Muscle of leg (tissue), 16 donors: Measurements from ENCODE around the gene TICAM2. TPM values are rescaled to one million over a fixed set of nuclear protein-coding genes. Genes with fewer than 3 reads are reported as not detected.
"Not testable (repeated sequence)": the region's sequence is repeated elsewhere in the genome, so short reads cannot be mapped to it uniquely, and the experiment has no call there.

Experiments
- DNase-seq: peaks from one replicate; pipeline ENCODE4 v3.0.0; 2013
- H3K27ac ChIP-seq: one replicate; pipeline ENCODE4 v1.5.1; 2013; ENCODE audit warnings: mild to moderate bottlenecking, low read length, control low read depth
- H3K27me3 ChIP-seq: one replicate; pipeline ENCODE4 v1.6.1; 2013; ENCODE audit warnings: low read length; ENCODE audit not compliant: control insufficient read depth, insufficient read depth
- H3K36me3 ChIP-seq: one replicate; pipeline ENCODE4 v1.6.1; 2013; ENCODE audit warnings: low read length; ENCODE audit not compliant: control insufficient read depth, insufficient read depth
- H3K4me1 ChIP-seq: one replicate; pipeline ENCODE4 v1.6.1; 2013; ENCODE audit warnings: low read length; ENCODE audit not compliant: control insufficient read depth, insufficient read depth
- H3K4me3 ChIP-seq: one replicate; pipeline ENCODE4 v1.5.1; 2013; ENCODE audit warnings: low read length, control low read depth
- H3K9me3 ChIP-seq: replicated peaks from 2 replicates; pipeline ENCODE4 v1.6.1; 2013; ENCODE audit warnings: low read depth, low read length; ENCODE audit not compliant: control insufficient read depth
- WGBS: methylation state at CpG from one replicate; pipeline ENCODE4 v1.1.5; 2013; ENCODE audit warnings: missing lambda C conversion rate; ENCODE audit not compliant: insufficient coverage; 5-methylcytosine and 5-hydroxymethylcytosine counted together
- long read RNA-seq, 11 donors: transcript quantifications; one replicate each; lab custom pipeline, GENCODE V29; 2026
- polyA plus RNA-seq, 8 donors: library from polyadenylated mRNA; unstranded; fragments of 120-200 nt; gene quantifications; one replicate each; pipeline versions ENCODE4 v1.2.1 to v1.2.3, GENCODE V29; 2013; ENCODE audit warnings: inconsistent platforms in 1 of 8, low replicate concordance in 1 of 8; ENCODE audit not compliant: insufficient read length in 8 of 8, insufficient read depth in 1 of 8
- total RNA-seq: library from RNA; stranded (reverse); fragments of 120-200 nt; gene quantifications from one replicate; pipeline ENCODE4 v1.2.4, GENCODE V29; 2013

TICAM2 gene
- total RNA-seq (3.3 TPM), polyA plus RNA-seq (1 to 10 TPM; 5.3 to 7.9 (median 6.5) TPM)
- long read RNA-seq, donor 1, partial matches to known transcripts = 0 of 2 reads
- long read RNA-seq, donor 1, other reads (novel, unspliced or antisense) = 0 of 2 reads
- long read RNA-seq, donor 2 = 0 reads
- long read RNA-seq, donor 3, partial matches to known transcripts = 0 of 1 reads
- long read RNA-seq, donor 3, other reads (novel, unspliced or antisense) = 0 of 1 reads
- long read RNA-seq, donor 4, partial matches to known transcripts = 0 of 2 reads
- long read RNA-seq, donor 4, other reads (novel, unspliced or antisense) = 0 of 2 reads
- long read RNA-seq, donor 5, partial matches to known transcripts = 0 of 4 reads
- long read RNA-seq, donor 5, other reads (novel, unspliced or antisense) = 0 of 4 reads
- long read RNA-seq, donor 6, partial matches to known transcripts = 0 of 2 reads
- long read RNA-seq, donor 6, other reads (novel, unspliced or antisense) = 0 of 2 reads
- long read RNA-seq, donor 7 = 0 reads
- long read RNA-seq, donor 8, partial matches to known transcripts = 0 of 2 reads
- long read RNA-seq, donor 8, other reads (novel, unspliced or antisense) = 0 of 2 reads
- long read RNA-seq, donor 9 = 0 reads
- long read RNA-seq, donor 10, partial matches to known transcripts = 0 of 1 reads
- long read RNA-seq, donor 10, other reads (novel, unspliced or antisense) = 0 of 1 reads
- long read RNA-seq, donor 11, partial matches to known transcripts = 0 of 1 reads
- long read RNA-seq, donor 11, other reads (novel, unspliced or antisense) = 0 of 1 reads

GRCh38 chr5:115601701-115602590, at the start of gene TICAM2:
Gene TICAM2, minus strand, starts transcription at chr5:115602479. Its CDS starts 21,223 bp downstream, at chr5:115581256.
- DNase-seq = peak; percentile 88
- Histone ChIP-seq H3K36me3 (peaks cover 8% of the 10 kb centered on the region), H3K27me3 (no peaks in the 10 kb centered on the region), H3K9me3 (no peaks in the 10 kb centered on the region), H3K4me3 (peak within 1 kb of the TSS; percentile 68), H3K4me1 (peaks cover 20% of the 10 kb centered on the region), H3K27ac (peak within 1 kb of the TSS; percentile 86)
- under 1% methylated on average over 66 of the region's 71 CpGs for WGBS

GRCh38 chr5:115649541-115649940, 47.3 kb upstream of the TICAM2 start:
- Histone ChIP-seq H3K27ac (no peak overlapping the region), H3K27me3 (no peaks in the 10 kb centered on the region), H3K4me1 (no peaks in the 10 kb centered on the region), H3K9me3 (no peaks in the 10 kb centered on the region), H3K4me3 (no peak overlapping the region), H3K36me3 (no peaks in the 10 kb centered on the region)
- WGBS = no CpG with 5 or more reads among the region's 1 CpG
- no peak for DNase-seq

GRCh38 chr5:115648056-115648455, 45.8 kb upstream of the TICAM2 start:
- Histone ChIP-seq H3K36me3 (no peaks in the 10 kb centered on the region), H3K4me1 (no peaks in the 10 kb centered on the region), H3K4me3 (no peak overlapping the region), H3K27ac (no peak overlapping the region), H3K27me3 (no peaks in the 10 kb centered on the region), H3K9me3 (no peaks in the 10 kb centered on the region)
- DNase-seq = no peak
- 86% methylated on average over 1 of the region's 3 CpGs for WGBS

GRCh38 chr5:115645386-115645785, 43.1 kb upstream of the TICAM2 start:
- H3K27me3 ChIP-seq, DNase-seq, H3K36me3 ChIP-seq, H3K4me1 ChIP-seq, H3K9me3 ChIP-seq, H3K4me3 ChIP-seq, H3K27ac ChIP-seq: not testable (repeated sequence)
- WGBS = no CpG with 5 or more reads among the region's 5 CpGs

- no peaks in the 10 kb centered on the region for H3K36me3 ChIP-seq
- no peak for DNase-seq
- no CpG with 5 or more reads among the region's 2 CpGs for WGBS
- H3K4me3 ChIP-seq = no peak overlapping the region
- H3K27ac ChIP-seq = no peak overlapping the region
- no peaks in the 10 kb centered on the region for H3K27me3 ChIP-seq
- H3K4me1 ChIP-seq = no peaks in the 10 kb centered on the region
- H3K9me3 ChIP-seq = no peaks in the 10 kb centered on the region
These were observed 41.8 kb upstream of the TICAM2 start for GRCh38 chr5:115644046-115644445.

- WGBS = no CpG with 5 or more reads among the region's 1 CpG
- H3K27ac ChIP-seq = no peak overlapping the region
These were observed 39.7 kb upstream of the TICAM2 start for GRCh38 chr5:115641948-115642347.

GRCh38 chr5:115640274-115640673, 38.0 kb upstream of the TICAM2 start:
- no peaks in the 10 kb centered on the region for H3K4me1 ChIP-seq
- no peaks in the 10 kb centered on the region for H3K36me3 ChIP-seq
- H3K27me3 ChIP-seq = no peaks in the 10 kb centered on the region
- H3K27ac ChIP-seq = no peak overlapping the region
- DNase-seq = no peak
- H3K9me3 ChIP-seq = no peaks in the 10 kb centered on the region
- WGBS = 71% methylated on average over 1 of the region's 2 CpGs
- H3K4me3 ChIP-seq = no peak overlapping the region

More at GRCh38 chr5:115641948-115642347, 39.7 kb upstream of the TICAM2 start:
- no peak for DNase-seq
- H3K27me3 ChIP-seq = no peaks in the 10 kb centered on the region
- H3K36me3 ChIP-seq = no peaks in the 10 kb centered on the region
- H3K9me3 ChIP-seq = no peaks in the 10 kb centered on the region
- H3K4me3 ChIP-seq = no peak overlapping the region
- no peaks in the 10 kb centered on the region for H3K4me1 ChIP-seq

GRCh38 chr5:115639377-115639776, 37.1 kb upstream of the TICAM2 start:
- no peaks in the 10 kb centered on the region for H3K36me3 ChIP-seq
- no peaks in the 10 kb centered on the region for H3K27me3 ChIP-seq
- no peak overlapping the region for H3K27ac ChIP-seq
- DNase-seq = no peak
- no CpG with 5 or more reads among the region's 1 CpG for WGBS
- no peak overlapping the region for H3K4me3 ChIP-seq
- H3K4me1 ChIP-seq = peaks cover under 1% of the 10 kb centered on the region
- no peaks in the 10 kb centered on the region for H3K9me3 ChIP-seq

- WGBS = 72% methylated on average over 2 of the region's 4 CpGs
- H3K4me1 ChIP-seq = peaks cover 2% of the 10 kb centered on the region
- H3K4me3 ChIP-seq = no peak overlapping the region
- no peak overlapping the region for H3K27ac ChIP-seq
- DNase-seq = no peak
- H3K9me3 ChIP-seq = no peaks in the 10 kb centered on the region
- no peaks in the 10 kb centered on the region for H3K27me3 ChIP-seq
- no peaks in the 10 kb centered on the region for H3K36me3 ChIP-seq
These were observed 35.2 kb upstream of the TICAM2 start for GRCh38 chr5:115637507-115637906.
